GM23248 (cell line): ENCODE data around the gene TAF1.

Source experiments
- EZH2 ChIP-seq: fragments of 200-600 bp; sonication (generic); IDR thresholded peaks from 2 replicates; pipeline ENCODE4 v1.6.1; 2018; ENCODE audit warnings: antibody characterized with exemption, mild to moderate bottlenecking; ENCODE audit not compliant: insufficient read depth, poor library complexity, severe bottlenecking
- EZH2phosphoT487 ChIP-seq: fragments of 200-600 bp; sonication (generic); IDR thresholded peaks from 2 replicates; pipeline ENCODE4 v1.6.1; 2018; ENCODE audit warnings: antibody characterized with exemption, moderate library complexity, mild to moderate bottlenecking, low read depth; ENCODE audit not compliant: insufficient read depth

GRCh38 chrX:71321731-71322130, 44.4 kb upstream of the TAF1 start:
- TF ChIP-seq EZH2phosphoT487 (no peak), EZH2 (no peak)
